GM10266 (cell line): ENCODE results near the gene RNF207.
A peak's percentile ranks its signal among the peaks of the same experiment; 100 is the strongest.

Source experiments
- DNase-seq: peaks from one replicate; pipeline ENCODE4 v3.0.0; 2012; ENCODE audit errors: extremely low spot score
- CTCF ChIP-seq: IDR thresholded peaks from 2 replicates; pipeline ENCODE4 v1.5.1; 2012; ENCODE audit warnings: mild to moderate bottlenecking, low read depth; ENCODE audit not compliant: control insufficient read depth, insufficient read depth; ENCODE audit errors: missing control alignments

Gene RNF207

GRCh38 chr1:6200188-6200809, 5.6 kb upstream of the RNF207 start:
- no peak for TF ChIP-seq CTCF
- no peak for DNase-seq

- no peak for TF ChIP-seq CTCF
- DNase-seq, result no peak
Measured at GRCh38 chr1:6202256-6202655, 3.7 kb upstream of the RNF207 start.

GRCh38 chr1:6206520-6206855, 569 bp downstream of the RNF207 start:
- no peak for DNase-seq
- TF ChIP-seq CTCF, result no peak

GRCh38 chr1:6207075-6207885, 1.4 kb downstream of the RNF207 start:
- no peak for TF ChIP-seq CTCF
- DNase-seq, result peak; percentile 45

GRCh38 chr1:6207921-6208320, 2.0 kb downstream of the RNF207 start:
- no peak for DNase-seq
- no peak for TF ChIP-seq CTCF

GRCh38 chr1:6208723-6209660, 3.1 kb downstream of the RNF207 start:
- DNase-seq, result peak; percentile 81
- TF ChIP-seq CTCF, result peak; percentile 68
